GM23338 (cell line): ENCODE measurements around the gene UBALD1. TPM values are rescaled to one million over a fixed set of nuclear protein-coding genes. Genes with fewer than 3 reads are reported as not detected.
A peak's percentile ranks its signal among the peaks of the same experiment; 100 is the strongest.

Source experiments
- ATAC-seq: fragments of 200-7000 bp; cut with Tn5 transposase; 3 replicates; pipeline ENCODE4 v1.9.1; 2020
- DNase-seq: peaks from one replicate; pipeline ENCODE4 v3.0.0-alpha.2; 2015; ENCODE audit warnings: low spot score
- H2AFZ ChIP-seq: fragments of 200-600 bp; sonication (generic); 2 replicates; pipeline ENCODE4 v1.8.0; 2016; ENCODE audit warnings: antibody characterized with exemption, mild to moderate bottlenecking, moderate library complexity
- H3F3A ChIP-seq: fragments of 200-600 bp; sonication (generic); replicated peaks from 2 replicates; pipeline ENCODE4 v1.8.0; 2017; ENCODE audit warnings: antibody characterized with exemption, mixed run types, low read depth
- H3K27ac ChIP-seq: fragments of 200-600 bp; sonication (generic); 2 replicates; pipeline ENCODE4 v1.6.1; 2016; ENCODE audit warnings: low read depth
- H3K27me3 ChIP-seq: fragments of 200-600 bp; sonication (generic); 2 replicates; pipeline ENCODE4 v1.8.0; 2016; ENCODE audit warnings: mild to moderate bottlenecking, mixed run types, moderate library complexity; ENCODE audit not compliant: insufficient read depth
- H3K36me3 ChIP-seq: fragments of 200-600 bp; sonication (generic); 2 replicates; pipeline ENCODE4 v1.8.0; 2016; ENCODE audit warnings: mild to moderate bottlenecking; ENCODE audit not compliant: insufficient read depth
- H3K4me1 ChIP-seq: fragments of 200-600 bp; sonication (generic); 2 replicates; pipeline ENCODE4 v1.8.0; 2016; ENCODE audit warnings: mild to moderate bottlenecking, moderate library complexity; ENCODE audit not compliant: insufficient read depth
- H3K4me2 ChIP-seq: fragments of 200-600 bp; sonication (generic); 2 replicates; pipeline ENCODE4 v1.7.1; 2017; ENCODE audit warnings: mixed run types
- H3K4me3 ChIP-seq: fragments of 200-600 bp; sonication (generic); 2 replicates; pipeline ENCODE4 v1.6.1; 2016; ENCODE audit warnings: mixed run types
- H3K79me2 ChIP-seq: fragments of 200-600 bp; sonication (generic); replicated peaks from 2 replicates; pipeline ENCODE4 v1.8.0; 2017; ENCODE audit warnings: mild to moderate bottlenecking; ENCODE audit not compliant: insufficient read depth
- H3K9me2 ChIP-seq: fragments of 200-600 bp; sonication (generic); 2 replicates; pipeline ENCODE4 v1.8.0; 2017; ENCODE audit not compliant: insufficient read depth
- H4K20me1 ChIP-seq: fragments of 200-600 bp; sonication (generic); replicated peaks from 2 replicates; pipeline ENCODE4 v1.8.0; 2017; ENCODE audit warnings: mild to moderate bottlenecking; ENCODE audit not compliant: insufficient read depth
- H3K27ac Mint-ChIP-seq: 2 replicates; pipeline ENCODE4 v1.8.0; 2020; ENCODE audit warnings: inconsistent platforms, mild to moderate bottlenecking, moderate library complexity, mixed read lengths
- H3K27me3 Mint-ChIP-seq: 3 replicates; pipeline ENCODE4 v1.8.0; 2022; ENCODE audit warnings: low read depth, mild to moderate bottlenecking, moderate library complexity, mixed read lengths, inconsistent platforms; ENCODE audit not compliant: insufficient read depth, poor library complexity
- H3K36me3 Mint-ChIP-seq: 3 replicates; pipeline ENCODE4 v1.8.0; 2021; ENCODE audit warnings: low read depth, mild to moderate bottlenecking, inconsistent platforms, moderate library complexity, mixed read lengths
- H3K4me1 Mint-ChIP-seq: 3 replicates; pipeline ENCODE4 v1.8.0; 2020; ENCODE audit warnings: mild to moderate bottlenecking, inconsistent platforms, mixed read lengths
- H3K4me3 Mint-ChIP-seq: 3 replicates; pipeline ENCODE4 v1.8.0; 2021; ENCODE audit warnings: moderate library complexity, mild to moderate bottlenecking, inconsistent platforms, mixed read lengths
- H3K9me3 Mint-ChIP-seq: 3 replicates; pipeline ENCODE4 v1.8.0; 2020; ENCODE audit warnings: moderate library complexity, mild to moderate bottlenecking, inconsistent platforms, mixed read lengths
- CREB1 ChIP-seq: fragments of 250-450 bp; sonication (Bioruptor Pico); IDR thresholded peaks from 2 replicates; pipeline ENCODE4 v1.5.0; 2020; ENCODE audit warnings: low read depth, mild to moderate bottlenecking, moderate library complexity
- CTCF ChIP-seq, 2 experiments: fragments of 200-600 bp in 1 of 2; sonication (generic) in 1 of 2; conservative IDR thresholded peaks; 2 replicates each; pipeline versions ENCODE4 v1.5.1 to v1.6.1; 2016 to 2017; ENCODE audit warnings: antibody characterized with exemption in 2 of 2, low read depth in 2 of 2, mild to moderate bottlenecking in 2 of 2, moderate library complexity in 1 of 2
- EZH2phosphoT487 ChIP-seq: fragments of 200-600 bp; sonication (generic); IDR thresholded peaks from one replicate; pipeline ENCODE4 v1.8.1; 2018; ENCODE audit warnings: antibody characterized with exemption; ENCODE audit not compliant: unreplicated experiment
- JUNB ChIP-seq: IDR thresholded peaks from one replicate; pipeline ENCODE4 v1.6.1; 2016; ENCODE audit warnings: antibody characterized with exemption; ENCODE audit not compliant: unreplicated experiment
- NANOG ChIP-seq: IDR thresholded peaks from 2 replicates; pipeline ENCODE4 v1.6.1; 2016; ENCODE audit warnings: antibody characterized with exemption, borderline replicate concordance
- ZNF462 ChIP-seq: fragments of 250-450 bp; sonication (Bioruptor Pico); IDR thresholded peaks from 2 replicates; pipeline ENCODE4 v1.5.0; 2020; ENCODE audit warnings: mild to moderate bottlenecking, moderate library complexity
- polyA plus RNA-seq: library from polyadenylated mRNA; unstranded; fragments of >200 nt; fragmentation: Nextera tagmentation; extraction: Ambion mirVana; gene quantifications from 2 replicates; pipeline ENCODE4 v1.2.1, GENCODE V29; 2016
- total RNA-seq: library from RNA; depleted of rRNA; stranded (reverse); fragments of >200 nt; shearing (Covaris generic); gene quantifications from 2 replicates; pipeline ENCODE4 v1.2.3, GENCODE V29; 2014

The UBALD1 gene
- total and polyA plus RNA-seq, 2 experiments from 2014 or later, result 20.7 to 32.8 TPM

- no peak overlapping the region for H2AFZ ChIP-seq
- H3K9me2 ChIP-seq, result no peaks in the 10 kb centered on the region
- H3K4me2 ChIP-seq, result no peak overlapping the region
- H3K79me2 ChIP-seq, result peaks cover 89% of the 10 kb centered on the region
- Mint-ChIP-seq H3K4me1 (peaks cover 7% of the 10 kb centered on the region; the same call in 2 of the 3 replicates), H3K27me3 (peaks cover 10% of the 10 kb centered on the region), H3K9me3 (no peaks in the 10 kb centered on the region), H3K4me3 (no peak overlapping the region), H3K27ac (peak overlapping the region; percentile 35; the same call in 1 of the 2 replicates), H3K36me3 (no peaks in the 10 kb centered on the region; the same call in 1 of the 3 replicates)
- H3K4me3 ChIP-seq, result no peak overlapping the region
- no peaks in the 10 kb centered on the region for H3K4me1 ChIP-seq
- H3K27ac ChIP-seq, result no peak overlapping the region; the same call in 1 of the 2 replicates
- H3K27me3 ChIP-seq, result no peaks in the 10 kb centered on the region
- H3F3A ChIP-seq, result no peaks in the 10 kb centered on the region
- peak; percentile 17; the same call in 2 of the 3 replicates for ATAC-seq
- H3K36me3 ChIP-seq, result no peaks in the 10 kb centered on the region
- H4K20me1 ChIP-seq, result peaks cover 9% of the 10 kb centered on the region
- TF ChIP-seq JUNB (no peak), CTCF (conservative IDR thresholded peaks at IDR 0.05; ENCODE audit: low read depth in 2 of 2) (0 out of 4 replicates have a peak, but pooled peaks of 1 of the 2 experiments have one; percentile 15)
- DNase-seq, result no peak
Measured at GRCh38 chr16:4636196-4636595, 21.5 kb upstream of the UBALD1 start.

GRCh38 chr16:4634768-4635167, 20.1 kb upstream of the UBALD1 start:
- Histone ChIP-seq H4K20me1 (peaks cover 10% of the 10 kb centered on the region), H3K36me3 (no peaks in the 10 kb centered on the region), H3K79me2 (peaks cover 91% of the 10 kb centered on the region), H3K27me3 (no peaks in the 10 kb centered on the region), H3K27ac (peak overlapping the region; percentile 45; the same call in 1 of the 2 replicates), H2AFZ (no peak overlapping the region), H3K4me2 (no peak overlapping the region), H3F3A (no peaks in the 10 kb centered on the region), H3K4me3 (no peak overlapping the region), H3K4me1 (no peaks in the 10 kb centered on the region), H3K9me2 (no peaks in the 10 kb centered on the region)
- Mint-ChIP-seq H3K4me1 (peaks cover 6% of the 10 kb centered on the region; the same call in 2 of the 3 replicates), H3K27me3 (peaks cover 9% of the 10 kb centered on the region), H3K27ac (0 out of 2 replicates have a peak overlapping the region, but pooled peaks have one; percentile 40), H3K4me3 (no peak overlapping the region), H3K36me3 (no peaks in the 10 kb centered on the region; the same call in 1 of the 3 replicates), H3K9me3 (no peaks in the 10 kb centered on the region)
- no peak for TF ChIP-seq JUNB
- TF ChIP-seq EZH2phosphoT487, result no peak
- no peak for TF ChIP-seq NANOG
- no peak for TF ChIP-seq ZNF462 (CRISPR knock-in tag)
- no peak for TF ChIP-seq CREB1 (CRISPR knock-in tag)
- no peak for DNase-seq
- no peak for ATAC-seq
